Activated naive CD8-positive, alpha-beta T cell (primary cell): ENCODE data around the gene ABCC11.

Source experiments
- H3K27ac Mint-ChIP-seq: one replicate; pipeline ENCODE4 v1.8.0; 2021; ENCODE audit warnings: mixed read lengths
- H3K27me3 Mint-ChIP-seq: one replicate; pipeline ENCODE4 v1.8.0; 2021; ENCODE audit warnings: mixed read lengths
- H3K36me3 Mint-ChIP-seq: one replicate; pipeline ENCODE4 v1.8.0; 2021; ENCODE audit warnings: mixed read lengths
- H3K4me1 Mint-ChIP-seq: one replicate; pipeline ENCODE4 v1.8.0; 2021; ENCODE audit warnings: low read depth, mixed read lengths
- H3K4me3 Mint-ChIP-seq: one replicate; pipeline ENCODE4 v1.8.0; 2021; ENCODE audit warnings: mild to moderate bottlenecking, mixed read lengths
- H3K9me3 Mint-ChIP-seq: one replicate; pipeline ENCODE4 v1.8.0; 2021; ENCODE audit warnings: low read depth, mixed read lengths

ABCC11 gene

GRCh38 chr16:48146710-48147109 lies 100.6 kb downstream of the ABCC11 start:
- no peaks in the 10 kb centered on the region for H3K9me3 Mint-ChIP-seq
- H3K4me3 Mint-ChIP-seq, result no peak overlapping the region
- H3K4me1 Mint-ChIP-seq, result no peaks in the 10 kb centered on the region
- H3K27ac Mint-ChIP-seq, result no peak overlapping the region
- H3K36me3 Mint-ChIP-seq, result no peaks in the 10 kb centered on the region
- H3K27me3 Mint-ChIP-seq, result peaks cover 16% of the 10 kb centered on the region

GRCh38 chr16:48146131-48146530 lies 101.2 kb downstream of the ABCC11 start:
- H3K4me1 Mint-ChIP-seq, result no peaks in the 10 kb centered on the region
- H3K27me3 Mint-ChIP-seq, result peaks cover 15% of the 10 kb centered on the region
- H3K4me3 Mint-ChIP-seq, result no peak overlapping the region
- H3K36me3 Mint-ChIP-seq, result no peaks in the 10 kb centered on the region
- H3K27ac Mint-ChIP-seq, result no peak overlapping the region
- H3K9me3 Mint-ChIP-seq, result no peaks in the 10 kb centered on the region

GRCh38 chr16:48143812-48144368 lies 103.4 kb downstream of the ABCC11 start:
- H3K36me3 Mint-ChIP-seq, result no peaks in the 10 kb centered on the region
- H3K27me3 Mint-ChIP-seq, result peaks cover 7% of the 10 kb centered on the region
- H3K4me1 Mint-ChIP-seq, result no peaks in the 10 kb centered on the region
- H3K4me3 Mint-ChIP-seq, result no peak overlapping the region
- no peaks in the 10 kb centered on the region for H3K9me3 Mint-ChIP-seq
- no peak overlapping the region for H3K27ac Mint-ChIP-seq

- H3K27ac Mint-ChIP-seq, result no peak overlapping the region
- H3K4me3 Mint-ChIP-seq, result no peak overlapping the region
- no peaks in the 10 kb centered on the region for H3K36me3 Mint-ChIP-seq
- no peaks in the 10 kb centered on the region for H3K4me1 Mint-ChIP-seq
- no peaks in the 10 kb centered on the region for H3K9me3 Mint-ChIP-seq
- H3K27me3 Mint-ChIP-seq, result peaks cover 7% of the 10 kb centered on the region
These were observed 106.5 kb downstream of the ABCC11 start for GRCh38 chr16:48140821-48141220.

- H3K36me3 Mint-ChIP-seq, result no peaks in the 10 kb centered on the region
- peaks cover 5% of the 10 kb centered on the region for H3K27me3 Mint-ChIP-seq
- no peak overlapping the region for H3K27ac Mint-ChIP-seq
- H3K4me3 Mint-ChIP-seq, result no peak overlapping the region
- H3K4me1 Mint-ChIP-seq, result no peaks in the 10 kb centered on the region
- H3K9me3 Mint-ChIP-seq, result no peaks in the 10 kb centered on the region
These were observed 107.8 kb downstream of the ABCC11 start for GRCh38 chr16:48139517-48139916.

GRCh38 chr16:48138543-48138942 lies 108.8 kb downstream of the ABCC11 start:
- no peak overlapping the region for H3K27ac Mint-ChIP-seq
- H3K27me3 Mint-ChIP-seq, result peaks cover 5% of the 10 kb centered on the region
- no peak overlapping the region for H3K4me3 Mint-ChIP-seq
- H3K36me3 Mint-ChIP-seq, result no peaks in the 10 kb centered on the region
- H3K9me3 Mint-ChIP-seq, result no peaks in the 10 kb centered on the region
- H3K4me1 Mint-ChIP-seq, result no peaks in the 10 kb centered on the region

- H3K9me3 Mint-ChIP-seq, result no peaks in the 10 kb centered on the region
- no peaks in the 10 kb centered on the region for H3K36me3 Mint-ChIP-seq
- no peak overlapping the region for H3K27ac Mint-ChIP-seq
- H3K4me3 Mint-ChIP-seq, result no peak overlapping the region
- H3K4me1 Mint-ChIP-seq, result no peaks in the 10 kb centered on the region
- peaks cover 5% of the 10 kb centered on the region for H3K27me3 Mint-ChIP-seq
These were observed 109.5 kb downstream of the ABCC11 start for GRCh38 chr16:48137822-48138221.

GRCh38 chr16:48136547-48137360 lies 110.6 kb downstream of the ABCC11 start:
- no peaks in the 10 kb centered on the region for H3K4me1 Mint-ChIP-seq
- no peak overlapping the region for H3K27ac Mint-ChIP-seq
- no peak overlapping the region for H3K4me3 Mint-ChIP-seq
- H3K36me3 Mint-ChIP-seq, result no peaks in the 10 kb centered on the region
- peaks cover 1% of the 10 kb centered on the region for H3K27me3 Mint-ChIP-seq
- no peaks in the 10 kb centered on the region for H3K9me3 Mint-ChIP-seq

GRCh38 chr16:48133455-48134211 lies 113.7 kb downstream of the ABCC11 start:
- H3K27me3 Mint-ChIP-seq, result no peaks in the 10 kb centered on the region
- H3K27ac Mint-ChIP-seq, result no peak overlapping the region
- H3K4me3 Mint-ChIP-seq, result no peak overlapping the region
- H3K9me3 Mint-ChIP-seq, result no peaks in the 10 kb centered on the region
- no peaks in the 10 kb centered on the region for H3K36me3 Mint-ChIP-seq
- no peaks in the 10 kb centered on the region for H3K4me1 Mint-ChIP-seq

GRCh38 chr16:48132696-48133095 lies 114.6 kb downstream of the ABCC11 start:
- H3K27ac Mint-ChIP-seq, result no peak overlapping the region

GRCh38 chr16:48131201-48131935 lies 116.0 kb downstream of the ABCC11 start:
- Mint-ChIP-seq H3K4me1 (no peaks in the 10 kb centered on the region), H3K9me3 (no peaks in the 10 kb centered on the region), H3K27ac (no peak overlapping the region), H3K4me3 (no peak overlapping the region), H3K27me3 (no peaks in the 10 kb centered on the region), H3K36me3 (no peaks in the 10 kb centered on the region)

More at GRCh38 chr16:48132696-48133095, 114.6 kb downstream of the ABCC11 start:
- Mint-ChIP-seq H3K9me3 (no peaks in the 10 kb centered on the region), H3K4me1 (no peaks in the 10 kb centered on the region), H3K27me3 (no peaks in the 10 kb centered on the region), H3K4me3 (no peak overlapping the region), H3K36me3 (no peaks in the 10 kb centered on the region)

- Mint-ChIP-seq H3K9me3 (no peaks in the 10 kb centered on the region), H3K36me3 (no peaks in the 10 kb centered on the region), H3K27ac (no peak overlapping the region), H3K4me3 (no peak overlapping the region), H3K4me1 (no peaks in the 10 kb centered on the region), H3K27me3 (no peaks in the 10 kb centered on the region)
These were observed 117.4 kb downstream of the ABCC11 start for GRCh38 chr16:48129926-48130325.

GRCh38 chr16:48128769-48129168 lies 118.6 kb downstream of the ABCC11 start:
- H3K4me1 Mint-ChIP-seq, result no peaks in the 10 kb centered on the region
- H3K36me3 Mint-ChIP-seq, result no peaks in the 10 kb centered on the region
- no peaks in the 10 kb centered on the region for H3K9me3 Mint-ChIP-seq
- no peak overlapping the region for H3K27ac Mint-ChIP-seq
- no peak overlapping the region for H3K4me3 Mint-ChIP-seq
- no peaks in the 10 kb centered on the region for H3K27me3 Mint-ChIP-seq

- Mint-ChIP-seq H3K4me3 (no peak overlapping the region), H3K4me1 (peaks cover 3% of the 10 kb centered on the region), H3K36me3 (no peaks in the 10 kb centered on the region), H3K27ac (no peak overlapping the region), H3K9me3 (no peaks in the 10 kb centered on the region), H3K27me3 (no peaks in the 10 kb centered on the region)
These were observed 120.3 kb downstream of the ABCC11 start for GRCh38 chr16:48126801-48127644.
